ENCODE data around the gene PTPRQ. TPM values are rescaled to one million over a fixed set of nuclear protein-coding genes. Genes with fewer than 3 reads are reported as not detected.

The PTPRQ gene
- total RNA-seq, 2 donors from 2014 or later, result 1.9 to 7.4 TPM

GRCh38 chr12:80713419-80713818, 269.4 kb downstream of the PTPRQ start:
- TF ChIP-seq POLR2A (IDR thresholded peaks at IDR 0.05), result no peak
- TF ChIP-seq POLR2AphosphoS5 (IDR thresholded peaks at IDR 0.05), result no peak
- TF ChIP-seq, protein P1, sequence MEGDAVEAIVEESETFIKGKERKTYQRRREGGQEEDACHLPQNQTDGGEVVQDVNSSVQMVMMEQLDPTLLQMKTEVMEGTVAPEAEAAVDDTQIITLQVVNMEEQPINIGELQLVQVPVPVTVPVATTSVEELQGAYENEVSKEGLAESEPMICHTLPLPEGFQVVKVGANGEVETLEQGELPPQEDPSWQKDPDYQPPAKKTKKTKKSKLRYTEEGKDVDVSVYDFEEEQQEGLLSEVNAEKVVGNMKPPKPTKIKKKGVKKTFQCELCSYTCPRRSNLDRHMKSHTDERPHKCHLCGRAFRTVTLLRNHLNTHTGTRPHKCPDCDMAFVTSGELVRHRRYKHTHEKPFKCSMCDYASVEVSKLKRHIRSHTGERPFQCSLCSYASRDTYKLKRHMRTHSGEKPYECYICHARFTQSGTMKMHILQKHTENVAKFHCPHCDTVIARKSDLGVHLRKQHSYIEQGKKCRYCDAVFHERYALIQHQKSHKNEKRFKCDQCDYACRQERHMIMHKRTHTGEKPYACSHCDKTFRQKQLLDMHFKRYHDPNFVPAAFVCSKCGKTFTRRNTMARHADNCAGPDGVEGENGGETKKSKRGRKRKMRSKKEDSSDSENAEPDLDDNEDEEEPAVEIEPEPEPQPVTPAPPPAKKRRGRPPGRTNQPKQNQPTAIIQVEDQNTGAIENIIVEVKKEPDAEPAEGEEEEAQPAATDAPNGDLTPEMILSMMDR (IDR thresholded peaks at IDR 0.05), result no peak
- H3K9me3 ChIP-seq, result no peaks in the 10 kb centered on the region
- intact Hi-C loops (cut with DNase I), result no loop called here
- WGBS, result 92% methylated on average over 4 of the region's 4 CpGs
- H3K36me3 ChIP-seq, result no peaks in the 10 kb centered on the region
- no peak overlapping the region for H3K4me3 ChIP-seq
- no peak overlapping the region for H3K27ac ChIP-seq
- DNase-seq (ENCODE audit: low spot score), result no peak
- H3K4me1 ChIP-seq (replicated peaks), result no peaks in the 10 kb centered on the region
- H3K27me3 ChIP-seq (replicated peaks; ENCODE audit: insufficient read depth), result no peaks in the 10 kb centered on the region

GRCh38 chr12:80714055-80714454, 270.0 kb downstream of the PTPRQ start:
- no peaks in the 10 kb centered on the region for H3K36me3 ChIP-seq
- TF ChIP-seq, protein P1 (IDR thresholded peaks at IDR 0.05), result no peak
- TF ChIP-seq POLR2AphosphoS5 (IDR thresholded peaks at IDR 0.05), result no peak
- no peak for TF ChIP-seq POLR2A (IDR thresholded peaks at IDR 0.05)
- no peaks in the 10 kb centered on the region for H3K9me3 ChIP-seq
- no peak for DNase-seq (ENCODE audit: low spot score)
- H3K4me1 ChIP-seq (replicated peaks), result no peaks in the 10 kb centered on the region
- intact Hi-C loops (cut with DNase I), result no loop called here
- H3K27ac ChIP-seq, result no peak overlapping the region
- H3K4me3 ChIP-seq, result no peak overlapping the region
- WGBS, result 38% methylated on average over 16 of the region's 16 CpGs
- H3K27me3 ChIP-seq (replicated peaks; ENCODE audit: insufficient read depth), result no peaks in the 10 kb centered on the region

- Histone ChIP-seq H3K27me3 (replicated peaks; ENCODE audit: insufficient read depth) (no peaks in the 10 kb centered on the region), H3K4me3 (no peak overlapping the region), H3K9me3 (no peaks in the 10 kb centered on the region), H3K27ac (no peak overlapping the region), H3K4me1 (replicated peaks) (no peaks in the 10 kb centered on the region), H3K36me3 (no peaks in the 10 kb centered on the region)
- TF ChIP-seq, protein P1 (IDR thresholded peaks at IDR 0.05), result no peak
- no peak for TF ChIP-seq POLR2A (IDR thresholded peaks at IDR 0.05)
- no peak for TF ChIP-seq POLR2AphosphoS5 (IDR thresholded peaks at IDR 0.05)
- whole genome bisulfite sequencing, result 86% methylated on average over 3 of the region's 3 CpGs
- intact Hi-C loops (cut with DNase I), result no loop called here
- no peak for DNase-seq (ENCODE audit: low spot score)
Observed at GRCh38 chr12:80714846-80715245, 270.8 kb downstream of the PTPRQ start.

DNA sequence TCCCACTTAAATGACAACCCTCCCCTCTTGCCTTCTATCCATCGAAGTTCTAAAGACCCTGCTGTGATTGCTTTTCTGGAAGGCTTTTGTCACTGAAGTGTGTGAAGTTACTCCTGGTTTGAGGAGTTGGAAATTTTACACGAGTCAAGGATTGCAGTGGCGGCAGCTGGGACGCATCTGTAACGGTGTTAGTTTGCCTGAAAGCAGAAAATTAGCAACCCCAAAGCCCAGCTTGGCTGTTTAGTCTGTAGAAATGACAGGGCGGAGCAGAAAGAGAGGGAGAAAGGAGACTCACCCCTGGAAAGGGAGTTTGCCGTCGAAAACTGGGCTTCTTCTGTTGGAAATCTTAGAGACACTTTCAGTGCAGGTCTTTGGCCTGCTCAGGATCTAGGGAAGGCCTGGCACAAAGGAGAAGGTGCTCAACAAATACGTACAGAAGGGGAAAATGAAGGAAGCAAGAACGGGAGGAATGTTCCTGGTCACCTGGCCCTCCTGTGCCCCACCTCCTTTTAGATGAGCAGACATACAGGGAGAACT, 271.7 kb downstream of the PTPRQ start:
- H3K9me3 ChIP-seq, result no peaks in the 10 kb centered on the region
- no peaks in the 10 kb centered on the region for H3K4me1 ChIP-seq (replicated peaks)
- WGBS, result 58% methylated on average over 10 of the region's 10 CpGs
- no peak for DNase-seq (ENCODE audit: low spot score)
- no peak overlapping the region for H3K4me3 ChIP-seq
- intact Hi-C loops (cut with DNase I), result no loop called here
- TF ChIP-seq POLR2AphosphoS5 (IDR thresholded peaks at IDR 0.05), result no peak
- no peak for TF ChIP-seq POLR2A (IDR thresholded peaks at IDR 0.05)
- TF ChIP-seq, protein P1 (IDR thresholded peaks at IDR 0.05), result no peak
- H3K27ac ChIP-seq, result no peak overlapping the region
- no peaks in the 10 kb centered on the region for H3K27me3 ChIP-seq (replicated peaks; ENCODE audit: insufficient read depth)
- H3K36me3 ChIP-seq, result no peaks in the 10 kb centered on the region

DNA sequence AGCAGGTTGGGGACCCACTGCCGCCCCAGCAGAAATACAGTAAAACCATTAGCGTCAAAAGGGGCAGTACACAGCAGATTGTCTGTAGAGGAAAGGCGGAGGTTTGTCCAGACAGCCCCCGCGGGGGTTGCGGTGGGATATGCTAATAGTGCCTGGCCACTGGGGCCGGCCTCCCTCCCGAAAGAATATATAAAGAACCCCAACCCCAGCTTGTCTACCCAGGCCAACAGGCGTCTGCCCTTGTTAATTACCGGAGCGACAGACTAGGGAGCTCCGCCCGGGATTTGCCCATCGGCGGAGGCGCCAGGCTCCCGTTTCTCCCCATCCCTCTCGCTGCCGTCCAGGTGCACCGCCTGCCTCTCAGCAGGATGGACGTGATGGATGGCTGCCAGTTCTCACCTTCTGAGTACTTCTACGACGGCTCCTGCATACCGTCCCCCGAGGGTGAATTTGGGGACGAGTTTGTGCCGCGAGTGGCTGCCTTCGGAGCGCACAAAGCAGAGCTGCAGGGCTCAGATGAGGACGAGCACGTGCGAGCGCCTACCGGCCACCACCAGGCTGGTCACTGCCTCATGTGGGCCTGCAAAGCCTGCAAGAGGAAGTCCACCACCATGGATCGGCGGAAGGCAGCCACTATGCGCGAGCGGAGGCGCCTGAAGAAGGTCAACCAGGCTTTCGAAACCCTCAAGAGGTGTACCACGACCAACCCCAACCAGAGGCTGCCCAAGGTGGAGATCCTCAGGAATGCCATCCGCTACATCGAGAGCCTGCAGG, 272.8 kb downstream of the PTPRQ start, which contains the start of gene MYF5:
Gene MYF5, plus strand, starts transcription at position 217 of the 774 bp plus-strand sequence. Its CDS starts 152 bp downstream, at position 369.
- H3K27ac ChIP-seq, result no peak within 1 kb of the TSS
- intact Hi-C loops (cut with DNase I), result no loop called here
- H3K9me3 ChIP-seq, result no peaks in the 10 kb centered on the region
- no peaks in the 10 kb centered on the region for H3K27me3 ChIP-seq (replicated peaks; ENCODE audit: insufficient read depth)
- DNase-seq (ENCODE audit: low spot score), result no peak
- no peak for TF ChIP-seq POLR2AphosphoS5 (IDR thresholded peaks at IDR 0.05)
- TF ChIP-seq POLR2A (IDR thresholded peaks at IDR 0.05), result no peak
- TF ChIP-seq, protein P1 (IDR thresholded peaks at IDR 0.05), result no peak
- H3K4me1 ChIP-seq (replicated peaks), result no peaks in the 10 kb centered on the region
- WGBS, result 55% methylated on average over 28 of the region's 45 CpGs
- H3K4me3 ChIP-seq, result no peak within 1 kb of the TSS
- no peaks in the 10 kb centered on the region for H3K36me3 ChIP-seq

All from prostate gland (tissue), 2 donors.